Endothelial cell of umbilical vein (primary cell): ENCODE data around the gene NEDD4L. TPM values are rescaled to one million over a fixed set of nuclear protein-coding genes. Genes with fewer than 3 reads are reported as not detected.

Experiments
- BruUV-seq: library from RNA; stranded (reverse); fragments of 400-500 nt; replicated peaks from 2 replicates; lab custom pipeline; 2021; lab: Mats Ljungman, UMichigan
- CTCF ChIA-PET: fragments of 300-600, 350-600 bp; sonication (Branson Sonifier 250); formaldehyde crosslinking; loops from one replicate; lab custom pipeline; 2021; ENCODE audit warnings: antibody characterized with exemption, inconsistent platforms; lab: Charles Lee
- POLR2A ChIA-PET: fragments of 300-600, 350-600 bp; sonication (Branson Sonifier 250); formaldehyde crosslinking; loops from one replicate; lab custom pipeline; 2021; ENCODE audit warnings: antibody characterized with exemption, inconsistent platforms; lab: Charles Lee
- DNase-seq: peaks from one replicate; pipeline ENCODE4 v3.0.0-alpha.2; 2011; ENCODE audit warnings: low read depth, low spot score
- FAIRE-seq: peaks from 2 replicates; lab custom pipeline; 2011; peaks lifted over from hg19 to GRCh38; lab: Jason Lieb, UNC
- H2AFZ ChIP-seq: 2 replicates; pipeline ENCODE4 v1.6.0; 2012; ENCODE audit warnings: low read depth, low read length, control low read depth, inconsistent platforms
- H3K27ac ChIP-seq: 2 replicates; pipeline ENCODE4 v1.5.1; 2011; ENCODE audit warnings: low read depth, mild to moderate bottlenecking, control low read depth, low read length, moderate library complexity; ENCODE audit not compliant: insufficient read depth
- H3K27me3 ChIP-seq, 2 experiments: 2 replicates each; pipeline versions ENCODE4 v1.6.0 to v1.6.1; 2011; ENCODE audit warnings: low read length in 2 of 2, mixed read lengths in 1 of 2; ENCODE audit not compliant: control insufficient read depth in 2 of 2, insufficient read depth in 2 of 2
- H3K36me3 ChIP-seq, 2 experiments: 2 replicates in 1 of 2; 3 replicates in 1 of 2; pipeline ENCODE4 v1.5.1; 2011; ENCODE audit warnings: low read length in 2 of 2, mild to moderate bottlenecking in 1 of 2, moderate library complexity in 1 of 2; ENCODE audit not compliant: control insufficient read depth in 2 of 2, insufficient read depth in 2 of 2; ENCODE audit errors: extremely low read depth in 1 of 2
- H3K4me1 ChIP-seq: 3 replicates; pipeline ENCODE4 v1.5.1; 2011; ENCODE audit warnings: mild to moderate bottlenecking, low read length; ENCODE audit not compliant: control insufficient read depth, insufficient read depth; ENCODE audit errors: extremely low read depth
- H3K4me2 ChIP-seq: 2 replicates; pipeline ENCODE4 v1.6.1; 2011; ENCODE audit warnings: low read length, control low read depth, mixed read lengths; ENCODE audit not compliant: insufficient read depth
- H3K4me3 ChIP-seq, 3 experiments: fragments of 200-600 bp in 1 of 3; sonication (generic), shearing (Covaris generic) in 1 of 3; replicated peaks in 1 of 3; 2 replicates each; pipeline ENCODE4 v1.5.1; 2011 to 2016; ENCODE audit warnings: control low read depth in 3 of 3, low read length in 3 of 3, mild to moderate bottlenecking in 2 of 3, inconsistent platforms in 1 of 3, low read depth in 1 of 3, moderate library complexity in 1 of 3; ENCODE audit not compliant: insufficient read depth in 1 of 3
- H3K79me2 ChIP-seq: 2 replicates; pipeline ENCODE4 v1.6.0; 2012; ENCODE audit warnings: low read length, inconsistent platforms; ENCODE audit not compliant: control insufficient read depth, insufficient read depth
- H3K9ac ChIP-seq: replicated peaks from 2 replicates; pipeline ENCODE3; 2011; ENCODE audit warnings: low read length, control low read depth; ENCODE audit not compliant: insufficient read depth; ENCODE audit errors: extremely low read depth
- H3K9me1 ChIP-seq: replicated peaks from 3 replicates; pipeline ENCODE4 v1.6.0; 2011; ENCODE audit warnings: mild to moderate bottlenecking, low read length; ENCODE audit not compliant: control insufficient read depth, insufficient read depth; ENCODE audit errors: extremely low read depth
- H3K9me3 ChIP-seq: replicated peaks from 2 replicates; pipeline ENCODE4 v1.5.1; 2012; ENCODE audit warnings: low read length, inconsistent platforms; ENCODE audit not compliant: control insufficient read depth, insufficient read depth
- H4K20me1 ChIP-seq: replicated peaks from 2 replicates; pipeline ENCODE3; 2011; ENCODE audit warnings: mild to moderate bottlenecking, low read length; ENCODE audit not compliant: control insufficient read depth, insufficient read depth; ENCODE audit errors: extremely low read depth
- EZH2 ChIP-seq: IDR thresholded peaks from 2 replicates; pipeline ENCODE4 v1.6.1; 2012; ENCODE audit warnings: borderline replicate concordance, low read depth, mild to moderate bottlenecking, moderate library complexity, low read length, inconsistent platforms; ENCODE audit not compliant: severe bottlenecking
- FOS ChIP-seq: IDR thresholded peaks from 2 replicates; pipeline ENCODE4 v1.6.1; 2011; ENCODE audit warnings: mild to moderate bottlenecking, low read length, moderate library complexity, borderline replicate concordance; ENCODE audit not compliant: insufficient read depth
- GATA2 ChIP-seq: IDR thresholded peaks from 2 replicates; pipeline ENCODE4 v1.7.0; 2011; ENCODE audit warnings: low read depth, mild to moderate bottlenecking, moderate library complexity, mixed read lengths, low read length; ENCODE audit not compliant: insufficient read length, insufficient read depth
- JUN ChIP-seq: IDR thresholded peaks from 2 replicates; pipeline ENCODE4 v1.6.1; 2011; ENCODE audit warnings: borderline replicate concordance, low read depth; ENCODE audit not compliant: insufficient read length, insufficient read depth
- MAX ChIP-seq: IDR thresholded peaks from 2 replicates; pipeline ENCODE4 v1.6.1; 2011; ENCODE audit not compliant: insufficient read depth, insufficient read length
- MYC ChIP-seq: IDR thresholded peaks from one replicate; pipeline ENCODE4 v1.6.1; 2011; ENCODE audit warnings: mild to moderate bottlenecking, low read depth, low read length
- POLR2A ChIP-seq: IDR thresholded peaks from 2 replicates; pipeline ENCODE4 v1.6.1; 2012; ENCODE audit warnings: low read depth, mild to moderate bottlenecking, control low read depth, low read length
- POLR2AphosphoS5 ChIP-seq: IDR thresholded peaks from 2 replicates; pipeline ENCODE4 v1.6.1; 2012; ENCODE audit warnings: low read depth, mild to moderate bottlenecking, control low read depth, low read length, moderate library complexity; ENCODE audit not compliant: insufficient read depth
- dilution Hi-C: fragments of 300-500 bp; cut with MboI; formaldehyde crosslinking; loops from one replicate; pipeline ENCODE4 v1.15.0; 2019; ENCODE audit warnings: low sequenced_read_pairs; ENCODE audit not compliant: extremely low pct_ligation_motif_present
- intact Hi-C: fragments of 100-400 bp; cut with micrococcal nuclease; formaldehyde crosslinking; loops from one replicate; pipeline ENCODE4 v1.10.0; 2022
- polyA plus RNA-seq, 4 experiments: library from polyadenylated mRNA; depleted of rRNA in 3 of 4; stranded (reverse) in 3 of 4; unstranded in 1 of 4; fragments of >200 nt; gene quantifications; 2 replicates each; pipeline versions ENCODE4 v1.2.1 to v1.2.3, GENCODE V29; 2011 to 2012; ENCODE audit warnings: missing spikeins in 1 of 4
- total RNA-seq: library from RNA; stranded (reverse); gene quantifications from 2 replicates; pipeline ENCODE4 v1.2.3, GENCODE V29; 2021
- TF ChIP-seq, protein P1 (sequence below), 2 donors: IDR thresholded peaks; 1 replicate in 1 of 2; 2 replicates in 1 of 2; pipeline ENCODE4 v1.5.1; 2011; ENCODE audit warnings: low read length in 2 of 2, mild to moderate bottlenecking in 2 of 2, moderate library complexity in 2 of 2, control low read depth in 1 of 2, inconsistent platforms in 1 of 2, low read depth in 1 of 2; ENCODE audit not compliant: insufficient read depth in 1 of 2; ENCODE audit errors: extremely low read depth in 1 of 2

The NEDD4L gene
- total and polyA plus RNA-seq, 2 donors (not counting 3 experiments of a cell fraction or from before 2014, with no cell fraction given): 20.5 to 78.9 TPM

DNA sequence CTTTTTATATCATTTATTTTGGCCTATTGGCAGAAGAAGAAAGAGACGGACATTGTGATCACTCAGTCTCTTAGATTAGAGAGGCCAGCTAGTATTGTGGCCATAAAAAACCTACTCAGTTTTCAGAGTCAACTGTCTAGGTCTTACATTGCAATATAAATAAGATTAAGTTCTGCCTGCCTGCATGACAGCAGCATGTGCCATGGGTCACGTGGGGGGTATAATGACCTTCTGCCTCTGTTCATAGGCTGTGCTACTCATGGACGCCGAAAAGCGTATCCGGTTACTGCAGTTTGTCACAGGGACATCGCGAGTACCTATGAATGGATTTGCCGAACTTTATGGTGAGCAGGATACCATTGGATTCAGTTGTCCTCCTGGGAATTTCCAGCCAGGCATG lies 346.4 kb downstream of the NEDD4L start:
- Histone ChIP-seq H3K9ac (no peak overlapping the region), H3K27ac (no peak overlapping the region), H3K79me2 (no peaks in the 10 kb centered on the region), H3K4me1 (no peaks in the 10 kb centered on the region), H3K4me3 (no peak overlapping the region), H3K4me2 (no peak overlapping the region), H2AFZ (no peak overlapping the region), H3K27me3 (no peaks in the 10 kb centered on the region), H4K20me1 (no peaks in the 10 kb centered on the region), H3K9me3 (no peaks in the 10 kb centered on the region), H3K9me1 (no peaks in the 10 kb centered on the region), H3K36me3 (peaks cover 0 to 3% of the 10 kb centered on the region in 2 experiments)
- ChIA-PET POLR2A (no interaction called here), CTCF (no interaction called here)
- BruUV-seq: no TSS peak
- FAIRE-seq: no peak
- no peak for DNase-seq
- intact Hi-C loops: no loop called here
- dilution Hi-C loops: no loop called here
- TF ChIP-seq MAX: no peak
- no peak for TF ChIP-seq FOS
- TF ChIP-seq, protein P1, sequence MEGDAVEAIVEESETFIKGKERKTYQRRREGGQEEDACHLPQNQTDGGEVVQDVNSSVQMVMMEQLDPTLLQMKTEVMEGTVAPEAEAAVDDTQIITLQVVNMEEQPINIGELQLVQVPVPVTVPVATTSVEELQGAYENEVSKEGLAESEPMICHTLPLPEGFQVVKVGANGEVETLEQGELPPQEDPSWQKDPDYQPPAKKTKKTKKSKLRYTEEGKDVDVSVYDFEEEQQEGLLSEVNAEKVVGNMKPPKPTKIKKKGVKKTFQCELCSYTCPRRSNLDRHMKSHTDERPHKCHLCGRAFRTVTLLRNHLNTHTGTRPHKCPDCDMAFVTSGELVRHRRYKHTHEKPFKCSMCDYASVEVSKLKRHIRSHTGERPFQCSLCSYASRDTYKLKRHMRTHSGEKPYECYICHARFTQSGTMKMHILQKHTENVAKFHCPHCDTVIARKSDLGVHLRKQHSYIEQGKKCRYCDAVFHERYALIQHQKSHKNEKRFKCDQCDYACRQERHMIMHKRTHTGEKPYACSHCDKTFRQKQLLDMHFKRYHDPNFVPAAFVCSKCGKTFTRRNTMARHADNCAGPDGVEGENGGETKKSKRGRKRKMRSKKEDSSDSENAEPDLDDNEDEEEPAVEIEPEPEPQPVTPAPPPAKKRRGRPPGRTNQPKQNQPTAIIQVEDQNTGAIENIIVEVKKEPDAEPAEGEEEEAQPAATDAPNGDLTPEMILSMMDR (IDR thresholded peaks at IDR 0.05; ENCODE audit: extremely low read depth in 1 of 2, insufficient read depth in 1 of 2, low read depth in 1 of 2, low read length in 2 of 2): no peak
- no peak for TF ChIP-seq POLR2AphosphoS5
- no peak for TF ChIP-seq GATA2
- TF ChIP-seq POLR2A: no peak
- TF ChIP-seq JUN: no peak
- no peak for TF ChIP-seq EZH2
- no peak for TF ChIP-seq MYC
